AG10803 (cell line): ENCODE data around the gene WDR82.

Experiments used
- DNase-seq: peaks from one replicate; pipeline ENCODE4 v3.0.0; 2010; ENCODE audit warnings: low read depth
- H3K4me3 ChIP-seq: 2 replicates; pipeline ENCODE4 v1.5.1; 2011; ENCODE audit warnings: mild to moderate bottlenecking, low read length, control low read depth
- TF ChIP-seq, protein P1 (sequence below): conservative IDR thresholded peaks from 2 replicates; pipeline ENCODE4 v1.5.1; 2011; ENCODE audit warnings: mild to moderate bottlenecking, low read length, control low read depth, inconsistent platforms

WDR82 gene

DNA sequence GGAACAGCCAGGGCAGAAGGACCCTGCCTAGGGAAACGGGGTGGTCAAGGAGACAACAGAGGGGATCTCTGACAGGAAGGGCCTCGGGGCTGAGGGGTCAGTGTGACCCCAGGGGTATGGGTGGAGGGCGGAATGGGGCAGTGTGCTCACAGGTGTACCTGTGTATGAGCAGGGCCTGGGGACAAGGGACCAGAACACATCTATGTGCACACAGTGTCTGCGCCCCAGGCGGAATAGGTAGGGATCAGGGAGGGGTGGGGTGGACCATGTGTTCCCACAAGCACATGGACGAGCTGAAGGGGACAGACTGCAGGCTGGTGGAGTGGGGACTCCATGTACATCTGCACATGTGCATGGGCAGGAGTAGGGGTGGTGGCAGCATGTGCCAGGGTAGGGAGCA lies 48.0 kb downstream of the WDR82 start:
- no peak for DNase-seq
- no peak overlapping the region for H3K4me3 ChIP-seq
- TF ChIP-seq, protein P1, sequence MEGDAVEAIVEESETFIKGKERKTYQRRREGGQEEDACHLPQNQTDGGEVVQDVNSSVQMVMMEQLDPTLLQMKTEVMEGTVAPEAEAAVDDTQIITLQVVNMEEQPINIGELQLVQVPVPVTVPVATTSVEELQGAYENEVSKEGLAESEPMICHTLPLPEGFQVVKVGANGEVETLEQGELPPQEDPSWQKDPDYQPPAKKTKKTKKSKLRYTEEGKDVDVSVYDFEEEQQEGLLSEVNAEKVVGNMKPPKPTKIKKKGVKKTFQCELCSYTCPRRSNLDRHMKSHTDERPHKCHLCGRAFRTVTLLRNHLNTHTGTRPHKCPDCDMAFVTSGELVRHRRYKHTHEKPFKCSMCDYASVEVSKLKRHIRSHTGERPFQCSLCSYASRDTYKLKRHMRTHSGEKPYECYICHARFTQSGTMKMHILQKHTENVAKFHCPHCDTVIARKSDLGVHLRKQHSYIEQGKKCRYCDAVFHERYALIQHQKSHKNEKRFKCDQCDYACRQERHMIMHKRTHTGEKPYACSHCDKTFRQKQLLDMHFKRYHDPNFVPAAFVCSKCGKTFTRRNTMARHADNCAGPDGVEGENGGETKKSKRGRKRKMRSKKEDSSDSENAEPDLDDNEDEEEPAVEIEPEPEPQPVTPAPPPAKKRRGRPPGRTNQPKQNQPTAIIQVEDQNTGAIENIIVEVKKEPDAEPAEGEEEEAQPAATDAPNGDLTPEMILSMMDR, result no peak

DNA sequence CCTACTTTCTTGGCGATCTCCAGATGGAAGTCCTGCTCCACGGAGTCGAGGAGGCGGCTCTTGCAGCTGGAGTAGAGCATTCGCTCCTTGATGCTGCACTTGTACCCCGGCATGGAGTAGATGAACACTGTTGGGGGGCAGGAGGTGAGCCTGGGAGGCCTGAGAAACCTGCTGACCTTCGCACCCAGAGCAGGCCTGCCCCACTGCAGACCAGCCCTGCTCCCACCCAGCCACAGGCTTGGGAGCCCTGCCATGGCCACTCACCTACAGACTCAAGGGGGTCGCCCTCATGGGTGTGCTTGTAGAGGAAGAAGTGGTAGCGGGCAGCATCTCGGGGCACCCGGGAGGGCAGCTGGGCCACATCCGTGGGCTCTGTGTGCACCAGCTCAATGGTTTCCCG lies 48.8 kb downstream of the WDR82 start:
- H3K4me3 ChIP-seq, result no peak overlapping the region
- DNase-seq, result no peak
- TF ChIP-seq, protein P1, result no peak

DNA sequence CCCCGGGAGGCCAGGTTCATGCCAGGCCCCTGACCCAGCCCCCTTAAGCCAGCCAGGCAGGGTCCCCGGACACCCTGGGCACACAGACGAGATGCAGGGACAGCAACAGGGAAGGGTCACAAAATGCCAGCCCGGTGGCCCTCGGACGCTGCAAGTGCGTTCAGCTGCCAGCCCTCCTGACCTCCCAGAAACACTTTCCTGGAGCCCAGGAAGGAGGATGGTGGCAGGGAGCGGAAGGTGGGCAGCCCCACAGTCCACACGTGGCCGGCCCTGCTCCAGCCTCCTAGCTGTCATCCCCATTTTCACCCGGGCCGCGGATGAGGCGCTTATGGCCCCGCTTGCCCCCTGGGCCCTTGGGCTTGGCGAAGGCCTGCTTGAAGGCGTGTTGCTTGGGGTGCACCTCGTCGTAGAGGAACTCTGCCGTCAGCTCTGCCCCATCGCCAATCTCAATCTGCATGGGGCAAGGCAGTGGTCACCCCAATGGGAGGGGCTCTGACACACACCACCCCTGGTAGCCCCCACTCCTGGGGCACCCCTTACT lies 49.6 kb downstream of the WDR82 start:
- DNase-seq, result no peak
- H3K4me3 ChIP-seq, result no peak overlapping the region
- TF ChIP-seq, protein P1, result no peak

DNA sequence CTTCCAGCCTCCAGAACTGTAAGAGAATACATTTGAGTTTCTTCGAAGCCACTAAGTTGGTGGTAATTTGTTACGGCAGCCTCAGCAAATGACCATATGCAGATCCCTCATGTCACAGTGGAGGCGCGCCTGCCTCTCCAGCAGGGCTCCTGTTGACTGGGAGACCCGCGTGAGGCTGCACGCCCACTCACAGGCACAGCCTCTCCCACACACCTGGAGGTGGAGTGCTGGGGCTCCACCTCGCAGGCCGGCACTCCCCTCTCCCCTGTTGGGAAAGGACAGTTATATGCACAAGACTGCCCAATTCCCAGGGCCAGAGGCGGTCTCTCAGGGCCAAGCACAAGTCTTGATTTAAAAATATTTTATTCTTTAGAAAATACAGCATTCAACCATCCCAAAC lies 50.2 kb downstream of the WDR82 start:
- no peak overlapping the region for H3K4me3 ChIP-seq
- DNase-seq, result no peak
- TF ChIP-seq, protein P1, result no peak

DNA sequence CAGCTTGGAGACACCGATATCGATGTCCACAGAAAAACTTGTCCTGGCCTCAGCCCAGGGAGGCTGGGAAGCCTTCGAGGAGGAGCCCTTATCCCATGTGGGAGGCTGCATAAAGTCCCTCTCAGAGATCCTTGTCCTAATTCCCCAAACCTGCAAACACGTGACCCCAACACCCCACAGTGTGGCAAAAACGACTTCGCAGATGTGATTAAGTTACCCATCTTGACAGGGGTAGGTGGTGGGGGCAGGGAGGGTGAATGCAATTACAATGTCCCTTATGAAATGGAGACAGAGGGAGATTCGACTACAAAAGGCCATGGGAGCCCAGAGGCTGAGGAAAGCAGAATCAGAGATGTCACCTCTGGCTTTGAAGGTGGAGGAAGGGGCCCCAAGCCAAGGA lies 50.7 kb downstream of the WDR82 start:
- no peak overlapping the region for H3K4me3 ChIP-seq
- TF ChIP-seq, protein P1, result no peak
- DNase-seq, result no peak

DNA sequence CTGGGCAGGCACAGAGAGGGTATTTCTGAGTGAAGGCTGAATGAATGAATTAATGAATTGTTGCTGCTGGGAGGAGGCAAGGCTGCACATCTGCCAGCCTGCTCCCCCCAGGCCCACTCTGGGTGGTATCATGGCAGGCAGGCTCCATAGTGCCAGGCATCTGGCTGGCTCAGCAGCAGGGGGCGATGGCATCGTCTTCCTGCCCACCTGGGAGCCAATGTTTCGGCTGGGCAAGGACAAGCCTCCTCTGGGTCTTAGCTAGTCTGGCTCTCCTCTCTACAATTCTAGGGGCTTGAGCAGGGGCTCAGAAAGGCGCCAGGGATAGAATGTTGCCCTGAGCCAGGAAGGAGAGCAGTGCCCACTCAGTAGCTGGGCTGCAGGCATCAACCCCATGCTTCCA lies 51.3 kb downstream of the WDR82 start:
- TF ChIP-seq, protein P1, result no peak
- H3K4me3 ChIP-seq, result no peak overlapping the region
- DNase-seq, result no peak

DNA sequence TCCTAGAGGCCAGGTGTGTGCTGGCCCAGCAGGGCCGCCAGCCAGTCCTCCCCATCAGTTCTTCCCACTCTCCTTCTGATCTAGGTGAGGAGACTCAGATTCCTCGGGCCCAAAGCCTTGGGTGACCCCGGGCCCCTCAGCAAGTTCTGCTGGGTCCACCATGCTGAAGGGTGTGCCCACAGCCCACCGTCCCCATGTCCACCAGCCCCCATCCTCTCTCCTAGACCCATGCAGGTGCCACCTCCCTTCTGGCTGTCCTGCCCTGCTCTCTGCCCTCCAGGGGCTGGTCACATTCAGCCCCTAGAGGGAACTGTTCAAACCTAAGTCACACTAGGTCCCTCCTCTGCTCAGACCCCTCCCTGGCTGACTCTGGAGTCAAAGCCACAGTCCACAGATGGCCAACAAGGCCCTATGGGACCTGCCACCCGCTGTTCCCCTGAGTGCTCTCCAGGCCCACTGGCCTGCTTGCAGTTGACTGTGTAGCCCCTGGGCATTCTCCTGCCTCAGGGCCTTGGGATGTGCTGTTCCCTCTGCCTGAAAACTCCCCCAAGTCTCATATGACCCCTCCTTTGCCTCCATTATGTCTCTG lies 52.1 kb downstream of the WDR82 start:
- TF ChIP-seq, protein P1, result no peak
- DNase-seq, result no peak
- no peak overlapping the region for H3K4me3 ChIP-seq
